ENCODE measurements around the gene MTFR1L. TPM values are rescaled to one million over a fixed set of nuclear protein-coding genes. Genes with fewer than 3 reads are reported as not detected.

MTFR1L gene
- polyA plus RNA-seq, 3 donors, result 67.3 to 73.5 (median 69.9) TPM

DNA sequence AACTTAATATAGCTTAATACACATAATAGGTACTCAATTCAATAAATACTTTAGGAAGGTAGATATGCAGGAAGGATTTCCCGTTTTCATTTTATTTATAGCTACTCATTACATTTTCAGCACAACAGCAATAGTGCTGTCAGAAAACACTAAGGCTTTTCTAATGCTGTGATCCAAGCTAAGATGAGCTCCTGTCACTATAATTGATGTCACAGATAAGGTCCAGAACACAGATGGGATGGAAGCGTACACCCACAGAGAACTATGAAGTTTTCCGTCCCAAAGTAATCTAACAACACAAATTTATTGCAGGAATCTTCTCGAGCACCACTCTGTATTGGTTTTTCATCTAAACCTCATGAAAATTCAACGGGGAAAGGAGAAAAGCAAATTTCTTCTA is 25.9 kb downstream of the MTFR1L start:
- peaks cover 57% of the 10 kb centered on the region for H3K79me2 ChIP-seq (ENCODE audit: insufficient read depth, low read length)
- H3K36me3 Mint-ChIP-seq, result no peaks in the 10 kb centered on the region

GRCh38 chr1:25847929-25848328 is 28.2 kb downstream of the MTFR1L start:
- Mint-ChIP-seq H3K4me3 (no peak overlapping the region), H3K9me3 (no peaks in the 10 kb centered on the region)
- peaks cover 8 to 25% of the 10 kb centered on the region in 2 donors for H3K4me1 ChIP-seq (ENCODE audit: control insufficient read depth in 1 of 2, insufficient read depth in 2 of 2, low read length in 2 of 2)

More for the DNA sequence above, 25.9 kb downstream of the MTFR1L start:
- H3K9me3 ChIP-seq (replicated peaks in 1 of 2; ENCODE audit: control insufficient read depth in 1 of 2, insufficient read depth in 1 of 2, low read length in 2 of 2), result no peaks in the 10 kb centered on the region
- no peak for DNase-seq
- H3K4me1 ChIP-seq (ENCODE audit: control insufficient read depth in 1 of 2, insufficient read depth in 2 of 2, low read length in 2 of 2), result peaks cover 8 to 25% of the 10 kb centered on the region in 2 donors
- Mint-ChIP-seq H3K9me3 (no peaks in the 10 kb centered on the region), H3K27me3 (ENCODE audit: low read depth in 3 of 3) (no peaks in the 10 kb centered on the region), H3K4me3 (no peak overlapping the region), H3K27ac (no peak overlapping the region), H3K4me1 (peaks cover 23% of the 10 kb centered on the region)
- no peaks in the 10 kb centered on the region for H3K36me3 ChIP-seq (replicated peaks in 1 of 2; ENCODE audit: control insufficient read depth in 1 of 2, insufficient read depth in 2 of 2, low read length in 2 of 2)
- no peak overlapping the region for H3K9ac ChIP-seq (ENCODE audit: insufficient read depth, low read length, poor library complexity, severe bottlenecking)
- WGBS (ENCODE audit: insufficient coverage), result 100% methylated on average over 2 of the region's 5 CpGs
- no peak for TF ChIP-seq CTCF (IDR thresholded peaks at IDR 0.05)
- intact Hi-C loops (cut with micrococcal nuclease), result no loop called here
- no peak overlapping the region for H3K4me3 ChIP-seq (replicated peaks in 1 of 3; ENCODE audit: low read depth in 2 of 3, low read length in 3 of 3)
- H3K27me3 ChIP-seq (ENCODE audit: control insufficient read depth in 2 of 2, insufficient read depth in 2 of 2, low read length in 2 of 2), result no peaks in the 10 kb centered on the region
- H2AFZ ChIP-seq (ENCODE audit: insufficient read depth, low read depth, low read length, poor library complexity, severe bottlenecking), result no peak overlapping the region
- H3K4me2 ChIP-seq (replicated peaks; ENCODE audit: extremely low read depth, low read length, poor library complexity, severe bottlenecking), result no peak overlapping the region
- no peaks in the 10 kb centered on the region for H4K20me1 ChIP-seq (ENCODE audit: insufficient read depth, low read length)
- H3K27ac ChIP-seq (ENCODE audit: low read depth in 1 of 2, low read length in 2 of 2), result no peak overlapping the region

More at GRCh38 chr1:25847929-25848328, 28.2 kb downstream of the MTFR1L start:
- no peak overlapping the region for H3K4me2 ChIP-seq (replicated peaks; ENCODE audit: extremely low read depth, low read length, poor library complexity, severe bottlenecking)
- no peak for DNase-seq
- Mint-ChIP-seq H3K27me3 (ENCODE audit: low read depth in 3 of 3) (peaks cover 0 to 2% (median 1%) of the 10 kb centered on the region in 3 donors), H3K27ac (no peak overlapping the region), H3K4me1 (peaks cover 23% of the 10 kb centered on the region), H3K36me3 (no peaks in the 10 kb centered on the region)
- H3K27me3 ChIP-seq (ENCODE audit: control insufficient read depth in 2 of 2, insufficient read depth in 2 of 2, low read length in 2 of 2), result no peaks in the 10 kb centered on the region
- intact Hi-C loops (cut with micrococcal nuclease), result no loop called here
- H3K79me2 ChIP-seq (ENCODE audit: insufficient read depth, low read length), result peaks cover 53% of the 10 kb centered on the region
- no peak overlapping the region for H3K27ac ChIP-seq (ENCODE audit: low read depth in 1 of 2, low read length in 2 of 2)
- no peaks in the 10 kb centered on the region for H3K36me3 ChIP-seq (replicated peaks in 1 of 2; ENCODE audit: control insufficient read depth in 1 of 2, insufficient read depth in 2 of 2, low read length in 2 of 2)
- WGBS (ENCODE audit: insufficient coverage), result 93% methylated on average over 2 of the region's 4 CpGs
- TF ChIP-seq CTCF (IDR thresholded peaks at IDR 0.05), result no peak
- no peaks in the 10 kb centered on the region for H3K9me3 ChIP-seq (replicated peaks in 1 of 2; ENCODE audit: control insufficient read depth in 1 of 2, insufficient read depth in 1 of 2, low read length in 2 of 2)
- no peak overlapping the region for H3K4me3 ChIP-seq (replicated peaks in 1 of 3; ENCODE audit: low read depth in 2 of 3, low read length in 3 of 3)
- no peak overlapping the region for H2AFZ ChIP-seq (ENCODE audit: insufficient read depth, low read depth, low read length, poor library complexity, severe bottlenecking)
- no peak overlapping the region for H3K9ac ChIP-seq (ENCODE audit: insufficient read depth, low read length, poor library complexity, severe bottlenecking)
- H4K20me1 ChIP-seq (ENCODE audit: insufficient read depth, low read length), result no peaks in the 10 kb centered on the region
